Measurements from ENCODE around the gene RNF222.

Gene RNF222

DNA sequence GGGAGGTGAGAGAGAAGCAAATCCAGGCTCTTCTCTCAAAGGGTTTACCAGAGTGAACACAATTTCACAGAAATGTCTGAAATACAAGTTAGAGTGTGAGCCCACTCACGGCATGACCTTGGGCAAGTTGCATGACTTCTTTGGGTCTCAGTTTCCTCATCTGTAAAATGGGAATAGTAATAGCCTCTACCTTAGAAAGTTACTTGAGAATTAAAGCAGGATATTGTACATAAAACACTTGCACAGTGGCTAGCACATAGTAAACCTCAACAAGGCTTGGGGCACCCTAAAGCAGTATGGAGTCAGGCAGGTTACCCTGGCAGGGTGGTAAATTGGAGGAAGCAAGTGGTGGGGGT, 13.2 kb upstream of the RNF222 start:
- H3K27ac ChIP-seq = no peak overlapping the region
- no peak overlapping the region for H3K4me3 ChIP-seq (ENCODE audit: low read depth, low read length)
- H3K9me3 ChIP-seq (ENCODE audit: severe bottlenecking) = no peaks in the 10 kb centered on the region
- no peaks in the 10 kb centered on the region for H3K27me3 ChIP-seq (ENCODE audit: insufficient read depth, low read depth, severe bottlenecking)
- DNase-seq = no peak
- H3K36me3 ChIP-seq = no peaks in the 10 kb centered on the region
- TF ChIP-seq, protein P1, sequence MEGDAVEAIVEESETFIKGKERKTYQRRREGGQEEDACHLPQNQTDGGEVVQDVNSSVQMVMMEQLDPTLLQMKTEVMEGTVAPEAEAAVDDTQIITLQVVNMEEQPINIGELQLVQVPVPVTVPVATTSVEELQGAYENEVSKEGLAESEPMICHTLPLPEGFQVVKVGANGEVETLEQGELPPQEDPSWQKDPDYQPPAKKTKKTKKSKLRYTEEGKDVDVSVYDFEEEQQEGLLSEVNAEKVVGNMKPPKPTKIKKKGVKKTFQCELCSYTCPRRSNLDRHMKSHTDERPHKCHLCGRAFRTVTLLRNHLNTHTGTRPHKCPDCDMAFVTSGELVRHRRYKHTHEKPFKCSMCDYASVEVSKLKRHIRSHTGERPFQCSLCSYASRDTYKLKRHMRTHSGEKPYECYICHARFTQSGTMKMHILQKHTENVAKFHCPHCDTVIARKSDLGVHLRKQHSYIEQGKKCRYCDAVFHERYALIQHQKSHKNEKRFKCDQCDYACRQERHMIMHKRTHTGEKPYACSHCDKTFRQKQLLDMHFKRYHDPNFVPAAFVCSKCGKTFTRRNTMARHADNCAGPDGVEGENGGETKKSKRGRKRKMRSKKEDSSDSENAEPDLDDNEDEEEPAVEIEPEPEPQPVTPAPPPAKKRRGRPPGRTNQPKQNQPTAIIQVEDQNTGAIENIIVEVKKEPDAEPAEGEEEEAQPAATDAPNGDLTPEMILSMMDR (IDR thresholded peaks at IDR 0.05; ENCODE audit: low read depth, low read length) = no peak

DNA sequence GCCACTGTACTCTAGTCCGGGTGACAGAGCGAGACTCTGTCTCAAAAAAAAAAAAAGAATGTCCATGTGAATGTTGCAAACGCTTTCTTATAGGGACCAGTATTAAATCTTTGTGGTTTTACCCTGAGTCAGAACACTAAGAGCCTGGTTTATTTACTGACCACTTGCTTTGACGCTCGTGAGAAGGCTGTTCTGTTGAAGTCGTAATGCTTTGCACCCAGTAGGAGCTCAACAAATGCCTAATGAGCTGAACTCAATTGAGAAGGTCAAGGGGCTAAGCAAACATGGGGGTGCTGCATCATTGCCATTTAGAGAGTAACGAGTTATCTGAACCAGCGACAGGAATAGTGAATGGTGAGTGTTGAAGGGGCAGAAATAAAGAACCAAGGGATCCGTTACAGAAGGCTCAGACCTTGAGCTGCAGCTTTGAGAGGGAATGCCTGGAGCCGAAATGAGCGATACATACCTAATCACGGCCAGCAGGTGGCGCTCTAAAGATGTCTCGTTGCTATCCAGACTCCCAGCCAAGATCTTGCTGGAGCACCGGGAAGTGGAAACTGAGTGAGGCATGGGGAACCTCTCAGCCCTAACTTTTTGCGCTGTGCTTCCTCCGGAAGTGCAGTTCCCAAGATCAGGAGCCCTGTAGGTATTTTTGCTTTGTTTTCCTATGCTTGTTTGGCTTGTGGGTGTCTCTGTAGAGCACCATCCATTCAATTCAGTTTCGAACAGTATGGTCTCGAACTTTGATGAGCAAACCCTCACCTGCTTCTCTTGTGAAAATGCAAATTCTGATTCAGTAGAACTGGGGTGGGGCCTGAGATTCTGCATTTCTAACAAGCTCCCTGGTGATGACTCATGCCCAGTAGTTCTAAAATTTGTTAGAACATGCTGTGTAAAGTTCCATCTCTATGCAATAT, 12.6 kb upstream of the RNF222 start:
- no peak overlapping the region for H3K27ac ChIP-seq
- no peak overlapping the region for H3K4me3 ChIP-seq (ENCODE audit: low read depth, low read length)
- H3K36me3 ChIP-seq = no peaks in the 10 kb centered on the region
- TF ChIP-seq, protein P1 (IDR thresholded peaks at IDR 0.05; ENCODE audit: low read depth, low read length) = peak; percentile 92
- H3K9me3 ChIP-seq (ENCODE audit: severe bottlenecking) = no peaks in the 10 kb centered on the region
- H3K27me3 ChIP-seq (ENCODE audit: insufficient read depth, low read depth, severe bottlenecking) = no peaks in the 10 kb centered on the region
- peak; percentile 87 for DNase-seq

DNA sequence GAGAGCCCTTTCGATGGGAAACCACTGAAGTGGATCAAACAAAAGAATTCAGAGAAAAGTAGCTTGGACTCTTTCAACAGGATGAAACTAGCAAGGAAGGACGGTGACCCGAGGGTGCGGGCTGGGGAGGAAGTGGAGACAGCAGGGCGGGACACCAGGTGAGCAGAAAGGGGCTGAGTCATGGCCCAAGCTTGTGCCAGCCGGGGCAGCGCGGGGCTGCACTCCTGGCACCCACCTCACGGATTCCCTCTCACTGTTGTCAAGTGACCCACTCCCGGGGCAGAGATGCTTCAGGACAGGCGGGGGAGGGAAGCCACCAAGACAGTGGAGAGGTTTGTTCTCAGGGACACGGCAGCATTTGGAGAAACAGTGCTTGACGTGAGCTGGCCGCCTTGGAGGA, 10.7 kb upstream of the RNF222 start:
- Histone ChIP-seq H3K27ac (no peak overlapping the region), H3K36me3 (no peaks in the 10 kb centered on the region), H3K4me3 (ENCODE audit: low read depth, low read length) (no peak overlapping the region), H3K27me3 (ENCODE audit: insufficient read depth, low read depth, severe bottlenecking) (no peaks in the 10 kb centered on the region), H3K9me3 (ENCODE audit: severe bottlenecking) (no peaks in the 10 kb centered on the region)
- TF ChIP-seq, protein P1 (IDR thresholded peaks at IDR 0.05; ENCODE audit: low read depth, low read length) = no peak
- no peak for DNase-seq

DNA sequence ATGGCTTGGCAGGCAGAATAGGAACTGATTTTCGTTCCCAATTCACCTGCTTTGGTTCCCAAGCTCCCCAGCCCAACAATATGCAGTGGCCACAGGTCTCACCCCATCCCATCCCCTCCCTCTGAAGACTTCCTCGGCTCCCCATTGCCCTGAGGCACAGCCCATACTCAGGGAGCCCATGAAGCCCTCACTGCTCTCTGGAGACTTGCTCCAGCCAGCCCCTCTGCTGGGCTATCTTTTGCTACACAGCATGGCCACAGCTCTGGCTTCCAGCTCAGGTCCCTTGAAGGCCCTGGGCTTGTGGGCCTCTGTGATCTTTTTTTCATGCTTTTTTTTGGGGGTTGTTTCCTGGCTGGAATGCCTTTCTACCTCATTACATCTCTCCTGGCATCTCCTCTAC, 8.5 kb upstream of the RNF222 start:
- H3K9me3 ChIP-seq (ENCODE audit: severe bottlenecking) = no peaks in the 10 kb centered on the region
- no peaks in the 10 kb centered on the region for H3K36me3 ChIP-seq
- no peak for DNase-seq
- no peak overlapping the region for H3K27ac ChIP-seq
- H3K27me3 ChIP-seq (ENCODE audit: insufficient read depth, low read depth, severe bottlenecking) = no peaks in the 10 kb centered on the region
- TF ChIP-seq, protein P1 (IDR thresholded peaks at IDR 0.05; ENCODE audit: low read depth, low read length) = no peak
- H3K4me3 ChIP-seq (ENCODE audit: low read depth, low read length) = no peak overlapping the region

DNA sequence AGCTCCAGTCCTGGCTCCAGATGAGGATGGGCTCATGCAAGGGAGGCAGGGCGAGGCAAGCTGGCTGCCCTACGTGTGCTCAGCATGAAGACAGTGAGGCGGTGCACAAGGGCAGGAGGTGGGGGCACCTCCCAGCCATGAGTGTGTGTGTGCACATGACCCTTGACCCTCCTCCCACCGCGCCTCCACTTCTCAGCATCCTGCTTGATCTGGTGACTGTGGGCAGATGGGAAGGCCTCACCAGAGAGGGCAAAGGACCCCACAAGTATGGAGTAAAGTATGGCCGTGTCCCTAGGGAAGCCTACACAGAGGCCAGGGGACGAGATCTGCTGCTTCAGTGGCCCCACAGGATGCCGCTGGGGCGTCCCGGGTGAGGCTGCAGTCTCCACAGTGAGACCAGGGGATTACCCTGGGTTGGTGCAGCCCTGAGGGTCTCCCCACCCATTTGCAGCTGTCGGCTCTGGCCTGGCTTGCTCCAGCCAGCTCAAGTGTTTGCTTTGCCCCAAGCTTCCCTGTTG, 7.9 kb upstream of the RNF222 start:
- no peaks in the 10 kb centered on the region for H3K36me3 ChIP-seq
- TF ChIP-seq, protein P1 (IDR thresholded peaks at IDR 0.05; ENCODE audit: low read depth, low read length) = no peak
- no peaks in the 10 kb centered on the region for H3K27me3 ChIP-seq (ENCODE audit: insufficient read depth, low read depth, severe bottlenecking)
- DNase-seq = no peak
- H3K27ac ChIP-seq = no peak overlapping the region
- no peak overlapping the region for H3K4me3 ChIP-seq (ENCODE audit: low read depth, low read length)
- no peaks in the 10 kb centered on the region for H3K9me3 ChIP-seq (ENCODE audit: severe bottlenecking)
